Pancreas (tissue), 10 donors: ENCODE results near the gene KLHL30. TPM values are rescaled to one million over a fixed set of nuclear protein-coding genes. Genes with fewer than 3 reads are reported as not detected.

Experiments
- ATAC-seq, 4 donors: fragments of 200-7000 bp; cut with Tn5 transposase; one replicate each; pipeline versions ENCODE4 v1.8.0 to v1.9.1; 2020; ENCODE audit warnings: mild to moderate bottlenecking in 4 of 4, moderate library complexity in 4 of 4
- DNase-seq, 6 donors: peaks; one replicate each; pipeline ENCODE4 v3.0.0-alpha.2; 2020
- FAIRE-seq: peaks from 2 replicates; lab custom pipeline; 2012; peaks lifted over from hg19 to GRCh38; lab: Jason Lieb, UNC
- H3K27ac ChIP-seq, 4 donors: fragments of 200-600 bp; sonication (generic); 1 replicate in 3 of 4; 2 replicates in 1 of 4; pipeline versions ENCODE4 v1.5.0 to v1.8.0; 2020
- H3K27me3 ChIP-seq, 4 donors: fragments of 200-600 bp; one replicate each; pipeline ENCODE4 v1.8.0; 2021
- H3K36me3 ChIP-seq, 3 donors: fragments of 200-600 bp; sonication (generic) in 1 of 3; one replicate each; pipeline versions ENCODE4 v1.5.0 to v1.8.0; 2020 to 2021
- H3K4me1 ChIP-seq, 3 donors: fragments of 200-600 bp; one replicate each; pipeline ENCODE4 v1.8.0; 2021
- H3K4me3 ChIP-seq, 4 donors: fragments of 200-600 bp; sonication (generic) in 2 of 4; one replicate each; pipeline versions ENCODE4 v1.5.0 to v1.8.0; 2020 to 2021
- H3K9me3 ChIP-seq, 4 donors: fragments of 200-600 bp; one replicate each; pipeline ENCODE4 v1.8.0; 2021
- WGBS, 2 donors: extraction: QIAGEN DNeasy Blood & Tissue Kit; methylation state at CpG; one replicate each; pipeline ENCODE4 v1.1.7; 2013; 5-methylcytosine and 5-hydroxymethylcytosine counted together
- intact Hi-C, 3 donors: fragments of 100-400 bp; cut with DNase I; formaldehyde crosslinking; loops; one replicate each; pipeline versions ENCODE4 v1.11.1 to v1.14.2; 2022
- polyA plus RNA-seq, 2 donors: library from polyadenylated mRNA; stranded (reverse); fragments of 200-250 nt; gene quantifications; one replicate each; pipeline ENCODE4 v1.2.3, GENCODE V29; 2013
- total RNA-seq, 6 donors: library from RNA; stranded (reverse); fragmentation: NEBNext Ultra II Directional in 4 of 6; extraction: Animal tissue kit (Norgen Biotek cat#: 25700) in 4 of 6; gene quantifications; one replicate each; pipeline versions ENCODE4 v1.2.1 to v1.2.4, GENCODE V29; 2021 to 2023
- TF ChIP-seq, protein P1 (sequence below), 4 donors: fragments of 200-600 bp; sonication (generic) in 3 of 4; IDR thresholded peaks; one replicate each; pipeline versions ENCODE4 v1.5.0 to v1.8.0; 2021; ENCODE audit warnings: antibody characterized with exemption in 4 of 4
- donor health status: healthy with polysubstance abuse.
- donor health status: DM: no; HTN: no; CAD: no; lungs with moderate emphysema.
- donor health status: DM: no; HTN: no; CAD: no.
- donor health status: control.
- donor health status: control.
- donor health status: Bipolar disorder and iron deficiency.
- donor health status: DM: yes; HTN: yes; CAD: no.
- donor health status: DM: no; HTN: no; CAD: no.
- donor health status: DM: no; HTN: no; CAD: no.
- donor health status: DM: yes; HTN: yes; CAD: no.

KLHL30 gene
- total and polyA plus RNA-seq, 8 donors = 0.03 to 0.14 (median 0.11) TPM; not detected in 2

DNA sequence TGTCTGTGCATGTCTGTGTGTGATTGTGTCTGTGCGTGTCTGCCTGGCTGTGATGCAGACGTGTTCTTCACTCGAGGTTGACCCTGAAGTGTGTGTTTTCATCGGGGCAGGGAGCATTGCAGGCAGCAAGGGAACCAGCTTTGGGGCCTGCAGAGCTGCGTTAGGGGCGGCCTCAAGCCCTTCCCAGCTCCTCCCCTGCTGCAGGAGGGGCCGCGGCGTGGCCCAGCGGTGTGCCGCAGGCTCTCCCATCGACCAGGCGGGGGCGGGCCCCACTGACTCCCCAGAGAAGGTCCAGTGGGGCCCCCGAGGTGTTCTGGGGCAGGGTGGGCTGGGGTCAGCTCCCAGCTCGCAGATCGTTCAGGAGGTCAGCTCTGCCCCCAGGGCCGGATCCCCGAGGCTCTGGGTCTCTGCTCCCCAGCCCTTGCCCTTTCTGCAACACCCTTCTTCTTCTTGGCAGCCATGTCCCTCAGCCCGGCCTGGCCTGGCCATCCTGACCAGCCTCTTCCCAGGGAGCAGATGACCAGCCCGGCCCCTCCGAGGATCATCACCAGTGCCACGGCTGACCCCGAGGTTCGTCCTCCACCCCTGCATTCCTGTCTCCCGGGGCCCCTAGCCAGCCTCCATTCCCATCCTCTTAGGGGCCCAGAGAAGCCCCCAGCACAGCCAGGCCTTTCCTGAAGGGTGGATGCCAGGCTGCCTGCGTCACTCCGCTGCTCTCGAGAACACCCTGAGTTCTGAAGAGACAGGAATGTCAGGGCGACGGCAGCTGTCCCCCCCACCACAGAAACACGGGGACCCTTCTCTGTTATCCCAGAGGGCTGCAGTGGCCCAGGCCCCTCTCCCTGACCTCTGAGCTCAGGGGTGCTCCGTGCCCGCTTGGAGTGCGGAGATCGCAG lies 11.1 kb upstream of the KLHL30 start:
- TF ChIP-seq, protein P1, sequence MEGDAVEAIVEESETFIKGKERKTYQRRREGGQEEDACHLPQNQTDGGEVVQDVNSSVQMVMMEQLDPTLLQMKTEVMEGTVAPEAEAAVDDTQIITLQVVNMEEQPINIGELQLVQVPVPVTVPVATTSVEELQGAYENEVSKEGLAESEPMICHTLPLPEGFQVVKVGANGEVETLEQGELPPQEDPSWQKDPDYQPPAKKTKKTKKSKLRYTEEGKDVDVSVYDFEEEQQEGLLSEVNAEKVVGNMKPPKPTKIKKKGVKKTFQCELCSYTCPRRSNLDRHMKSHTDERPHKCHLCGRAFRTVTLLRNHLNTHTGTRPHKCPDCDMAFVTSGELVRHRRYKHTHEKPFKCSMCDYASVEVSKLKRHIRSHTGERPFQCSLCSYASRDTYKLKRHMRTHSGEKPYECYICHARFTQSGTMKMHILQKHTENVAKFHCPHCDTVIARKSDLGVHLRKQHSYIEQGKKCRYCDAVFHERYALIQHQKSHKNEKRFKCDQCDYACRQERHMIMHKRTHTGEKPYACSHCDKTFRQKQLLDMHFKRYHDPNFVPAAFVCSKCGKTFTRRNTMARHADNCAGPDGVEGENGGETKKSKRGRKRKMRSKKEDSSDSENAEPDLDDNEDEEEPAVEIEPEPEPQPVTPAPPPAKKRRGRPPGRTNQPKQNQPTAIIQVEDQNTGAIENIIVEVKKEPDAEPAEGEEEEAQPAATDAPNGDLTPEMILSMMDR (IDR thresholded peaks at IDR 0.05) = no peak
- H3K27ac ChIP-seq = no peak overlapping the region
- DNase-seq (peak in 2 of 6 donors; percentile 15 to 69), FAIRE-seq (no peak), ATAC-seq (peak in 3 of 4 donors; percentile 31 to 66 (median 62))
- H3K9me3 ChIP-seq = no peaks in the 10 kb centered on the region
- no peaks in the 10 kb centered on the region for H3K36me3 ChIP-seq
- intact Hi-C loops = no loop called here
- H3K27me3 ChIP-seq = no peaks in the 10 kb centered on the region
- WGBS, 2 donors = 68 to 70% methylated on average over 36 of the region's 36 CpGs
- H3K4me3 ChIP-seq = no peak overlapping the region
- no peaks in the 10 kb centered on the region for H3K4me1 ChIP-seq

DNA sequence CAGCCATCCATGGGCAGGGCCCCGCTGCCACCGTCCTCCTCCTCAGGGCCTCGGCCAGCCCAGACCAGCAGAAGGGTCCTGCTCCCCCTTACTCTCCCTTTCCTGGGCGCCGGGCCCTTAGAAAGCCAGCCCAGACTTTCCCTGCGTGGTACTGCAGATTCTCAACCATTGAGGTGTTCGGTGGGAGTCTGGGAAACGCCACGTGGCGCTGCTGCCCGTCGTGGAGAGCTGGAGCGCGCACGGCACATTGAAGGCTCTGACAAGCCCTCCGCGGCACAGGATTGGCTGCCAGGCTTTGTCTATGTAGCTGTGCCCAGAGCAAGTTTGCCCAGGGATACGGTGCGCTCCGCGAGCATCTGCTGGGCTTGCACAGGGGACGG lies 10.4 kb upstream of the KLHL30 start:
- FAIRE-seq (no peak), ATAC-seq (no peak), DNase-seq (peak in 2 of 6 donors; percentile 10 to 49)
- TF ChIP-seq, protein P1 (IDR thresholded peaks at IDR 0.05) = no peak
- Histone ChIP-seq H3K36me3 (no peaks in the 10 kb centered on the region), H3K27me3 (no peaks in the 10 kb centered on the region), H3K27ac (no peak overlapping the region), H3K4me3 (no peak overlapping the region), H3K9me3 (no peaks in the 10 kb centered on the region), H3K4me1 (no peaks in the 10 kb centered on the region)
- intact Hi-C loops = no loop called here
- WGBS, 2 donors = 93 to 94% methylated on average over 22 of the region's 22 CpGs

DNA sequence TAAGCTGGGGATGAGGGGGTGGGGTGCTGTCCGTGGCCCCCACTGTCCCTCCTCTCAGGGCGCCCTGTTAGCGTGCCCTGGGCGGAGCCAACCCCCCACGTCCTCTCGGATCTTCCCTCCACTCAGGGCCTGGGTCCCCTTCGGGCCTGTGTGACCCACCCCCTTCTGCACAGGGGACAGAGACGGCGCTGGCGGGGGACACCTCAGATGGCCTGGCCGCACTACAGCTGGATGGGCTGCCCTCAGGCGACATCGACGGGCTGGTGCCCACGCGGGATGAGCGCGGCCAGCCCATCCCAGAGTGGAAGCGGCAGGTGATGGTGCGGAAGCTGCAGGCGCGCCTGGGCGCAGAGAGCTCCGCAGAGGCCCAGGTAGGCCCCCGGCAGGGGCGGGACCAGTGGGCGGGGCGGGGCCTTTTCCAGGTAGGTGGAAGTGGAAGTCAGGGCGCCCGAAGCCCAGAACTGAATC lies 9.9 kb upstream of the KLHL30 start:
- ATAC-seq (no peak), DNase-seq (peak in 2 of 6 donors; percentile 21 to 62), FAIRE-seq (no peak)
- TF ChIP-seq, protein P1 (IDR thresholded peaks at IDR 0.05) = no peak
- 79 to 87% methylated on average over 30 of the region's 30 CpGs for WGBS, 2 donors
- no peaks in the 10 kb centered on the region for H3K9me3 ChIP-seq
- intact Hi-C loops = no loop called here
- H3K4me1 ChIP-seq = no peaks in the 10 kb centered on the region
- no peak overlapping the region for H3K4me3 ChIP-seq
- no peaks in the 10 kb centered on the region for H3K36me3 ChIP-seq
- H3K27me3 ChIP-seq = no peaks in the 10 kb centered on the region
- H3K27ac ChIP-seq = no peak overlapping the region

DNA sequence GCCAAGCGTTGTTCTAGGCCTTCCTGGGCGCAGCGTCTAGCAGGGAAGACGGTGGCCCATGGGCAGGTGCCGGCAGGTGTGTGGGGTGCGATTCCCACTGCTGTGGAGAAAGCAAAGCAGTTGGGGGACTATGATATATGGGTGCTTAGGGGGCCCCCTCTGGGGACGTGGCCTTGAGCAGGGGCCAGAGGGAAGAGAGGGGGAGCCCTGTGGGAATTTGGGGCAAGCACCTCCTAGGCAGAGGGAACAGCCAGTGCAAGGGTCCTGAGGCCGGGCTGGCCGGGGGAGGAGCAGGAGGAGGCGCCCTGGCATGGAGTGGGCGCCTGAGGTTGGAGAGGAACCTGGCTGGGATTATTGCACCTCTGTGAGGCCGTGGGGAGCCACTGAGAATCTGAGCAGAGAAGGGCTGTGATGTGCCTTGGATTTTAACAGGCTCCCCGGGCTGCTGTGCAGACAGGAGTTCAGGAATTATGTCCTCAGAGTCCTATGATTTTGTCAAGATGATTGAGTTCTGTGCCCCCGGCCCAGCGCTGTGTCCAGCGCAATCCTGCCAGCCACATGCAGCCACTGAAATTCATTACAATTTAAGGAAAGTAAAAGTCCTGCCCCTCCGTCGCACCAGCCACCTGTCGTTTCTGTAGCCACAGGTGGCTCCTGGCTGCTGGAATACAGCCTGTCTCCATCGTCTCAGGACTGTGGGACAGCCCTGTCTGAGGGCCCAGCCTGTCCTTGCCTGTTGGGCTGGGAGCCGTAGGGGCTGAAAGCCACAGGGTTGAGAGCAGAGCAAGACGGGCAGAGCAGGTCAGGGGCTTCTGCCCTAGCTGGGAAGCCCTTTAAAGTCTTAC lies 9.1 kb upstream of the KLHL30 start:
- no peaks in the 10 kb centered on the region for H3K9me3 ChIP-seq
- no peak overlapping the region for H3K4me3 ChIP-seq
- no peaks in the 10 kb centered on the region for H3K4me1 ChIP-seq
- DNase-seq = peak in 2 of 6 donors; percentile 21 to 38
- no peak for ATAC-seq
- FAIRE-seq = no peak
- H3K36me3 ChIP-seq = no peaks in the 10 kb centered on the region
- H3K27me3 ChIP-seq = no peaks in the 10 kb centered on the region
- intact Hi-C loops = no loop called here
- TF ChIP-seq, protein P1 (IDR thresholded peaks at IDR 0.05) = no peak
- WGBS, 2 donors = 88 to 90% methylated on average over 22 of the region's 22 CpGs
- no peak overlapping the region for H3K27ac ChIP-seq
